GM12872 (cell line): Measurements from ENCODE around the gene PADI4.

Experiments used
- TF ChIP-seq, protein P1 (sequence below): IDR thresholded peaks from 3 replicates; pipeline ENCODE4 v1.5.1; 2011; ENCODE audit warnings: low read depth, mild to moderate bottlenecking, low read length, moderate library complexity; ENCODE audit not compliant: insufficient read depth

Gene PADI4

DNA sequence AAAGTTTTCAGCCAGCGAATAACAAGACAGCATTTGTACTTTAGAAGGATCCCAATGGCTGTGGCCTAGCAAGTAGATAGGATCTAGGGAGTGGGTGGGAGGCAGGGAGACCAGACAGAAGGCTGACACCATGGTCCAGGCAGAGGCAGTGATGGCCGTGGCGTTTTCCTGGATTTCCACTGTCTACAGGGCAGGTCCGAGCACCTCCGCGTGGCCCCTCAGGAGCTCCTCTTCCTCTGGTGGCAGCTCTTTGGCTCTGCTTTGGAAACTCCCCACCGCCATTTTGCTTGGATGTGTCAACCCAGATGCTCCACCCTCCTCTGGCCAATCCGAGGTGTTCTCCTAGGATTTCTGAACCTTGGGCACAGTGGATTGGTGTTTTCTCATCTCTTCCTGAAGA lies 25.1 kb downstream of the PADI4 start:
- TF ChIP-seq, protein P1, sequence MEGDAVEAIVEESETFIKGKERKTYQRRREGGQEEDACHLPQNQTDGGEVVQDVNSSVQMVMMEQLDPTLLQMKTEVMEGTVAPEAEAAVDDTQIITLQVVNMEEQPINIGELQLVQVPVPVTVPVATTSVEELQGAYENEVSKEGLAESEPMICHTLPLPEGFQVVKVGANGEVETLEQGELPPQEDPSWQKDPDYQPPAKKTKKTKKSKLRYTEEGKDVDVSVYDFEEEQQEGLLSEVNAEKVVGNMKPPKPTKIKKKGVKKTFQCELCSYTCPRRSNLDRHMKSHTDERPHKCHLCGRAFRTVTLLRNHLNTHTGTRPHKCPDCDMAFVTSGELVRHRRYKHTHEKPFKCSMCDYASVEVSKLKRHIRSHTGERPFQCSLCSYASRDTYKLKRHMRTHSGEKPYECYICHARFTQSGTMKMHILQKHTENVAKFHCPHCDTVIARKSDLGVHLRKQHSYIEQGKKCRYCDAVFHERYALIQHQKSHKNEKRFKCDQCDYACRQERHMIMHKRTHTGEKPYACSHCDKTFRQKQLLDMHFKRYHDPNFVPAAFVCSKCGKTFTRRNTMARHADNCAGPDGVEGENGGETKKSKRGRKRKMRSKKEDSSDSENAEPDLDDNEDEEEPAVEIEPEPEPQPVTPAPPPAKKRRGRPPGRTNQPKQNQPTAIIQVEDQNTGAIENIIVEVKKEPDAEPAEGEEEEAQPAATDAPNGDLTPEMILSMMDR: no peak

DNA sequence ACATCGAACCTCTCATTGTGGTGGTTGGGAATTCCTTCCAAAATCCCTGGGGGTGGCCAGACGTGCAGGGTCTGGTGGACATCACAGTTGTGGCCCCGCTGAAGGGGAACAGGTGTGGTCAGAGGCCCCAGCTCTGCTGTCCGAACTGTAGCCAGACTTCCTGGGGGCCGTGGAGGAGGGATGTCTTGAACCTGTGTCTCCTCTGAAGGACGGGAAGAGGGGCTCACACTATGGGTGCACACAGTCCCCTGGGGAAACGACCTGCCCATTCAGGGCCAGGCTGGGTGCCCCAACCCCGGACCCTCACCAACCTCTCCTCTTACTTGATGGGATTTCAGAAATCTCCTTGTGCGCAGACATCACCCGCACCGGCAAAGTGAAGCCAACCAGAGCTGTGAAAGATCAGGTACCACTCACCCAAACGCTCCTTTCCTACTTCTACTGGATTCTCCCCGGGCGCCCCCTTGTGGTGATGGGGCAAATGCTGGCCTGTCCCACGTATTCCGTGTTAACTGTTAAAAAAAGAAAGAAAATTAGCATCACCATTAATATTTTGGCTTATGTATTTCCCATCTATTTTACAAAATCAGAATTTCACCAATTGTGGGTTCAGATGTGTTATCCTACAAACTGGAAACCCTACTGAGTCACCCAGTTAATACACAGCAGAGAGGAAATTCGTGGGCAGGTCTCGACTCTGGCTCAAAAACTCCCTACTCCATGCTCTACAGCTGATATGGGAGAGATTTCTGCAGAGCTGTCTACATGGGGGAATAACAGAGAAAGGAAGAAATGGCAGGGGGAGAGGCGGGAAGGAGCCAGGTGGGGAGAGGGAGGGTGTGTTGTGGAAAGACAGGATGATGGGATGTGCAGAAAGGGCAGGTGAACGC lies 28.1 kb downstream of the PADI4 start:
- TF ChIP-seq, protein P1: peak; percentile 84

DNA sequence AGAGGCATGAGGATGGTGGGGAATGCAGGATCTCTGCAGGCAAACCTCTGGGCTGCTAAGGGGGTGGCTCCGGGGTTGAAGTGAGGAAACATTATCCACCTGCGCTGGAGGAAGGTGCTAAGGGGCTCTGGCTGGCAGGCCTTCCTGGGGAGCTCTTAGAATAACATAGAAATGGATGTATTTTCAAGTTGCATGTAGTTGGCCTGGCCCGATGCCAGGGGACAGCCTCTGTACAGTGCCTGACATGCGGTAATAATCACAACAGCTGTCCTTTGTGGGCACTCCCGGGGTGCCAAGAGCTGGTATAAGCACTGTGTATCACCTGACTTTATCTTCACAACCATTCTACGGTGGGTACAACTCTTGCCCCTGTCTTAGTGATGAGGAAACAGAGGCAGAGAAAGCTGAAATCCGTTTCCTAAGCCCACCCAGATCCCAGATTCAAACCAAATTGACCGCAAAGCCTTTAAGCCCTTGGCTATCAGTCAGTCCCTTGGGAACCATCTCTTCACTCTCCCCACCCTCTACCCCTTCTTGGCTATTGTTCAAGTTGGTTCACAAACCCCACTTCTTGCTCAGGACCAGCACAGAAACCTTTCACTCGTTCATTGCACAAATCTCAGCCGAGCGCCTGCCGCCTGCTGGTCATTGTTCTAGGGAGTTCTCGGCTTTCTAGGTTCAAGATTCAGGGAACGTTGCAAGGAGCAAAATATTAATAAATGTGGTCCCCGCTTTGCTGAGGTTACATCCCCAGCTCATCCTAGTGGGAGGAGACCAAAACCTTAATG lies 30.9 kb downstream of the PADI4 start:
- TF ChIP-seq, protein P1: no peak

DNA sequence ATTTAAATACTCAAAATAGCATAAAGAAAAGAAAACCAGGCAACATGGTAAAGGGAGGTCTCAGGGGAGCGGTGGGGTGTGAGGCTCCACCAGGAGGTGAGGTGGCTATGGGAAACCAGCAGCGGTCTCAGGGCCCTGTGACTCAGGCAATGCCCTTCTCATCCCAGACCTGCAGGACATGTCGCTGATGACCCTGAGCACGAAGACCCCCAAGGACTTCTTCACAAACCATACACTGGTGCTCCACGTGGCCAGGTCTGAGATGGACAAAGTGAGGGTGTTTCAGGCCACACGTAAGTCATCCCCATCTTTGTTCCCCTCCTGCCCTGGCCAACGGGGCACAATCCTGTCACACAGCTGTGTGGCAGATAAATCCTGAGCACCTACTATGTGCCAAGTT lies 31.5 kb downstream of the PADI4 start:
- TF ChIP-seq, protein P1: no peak

DNA sequence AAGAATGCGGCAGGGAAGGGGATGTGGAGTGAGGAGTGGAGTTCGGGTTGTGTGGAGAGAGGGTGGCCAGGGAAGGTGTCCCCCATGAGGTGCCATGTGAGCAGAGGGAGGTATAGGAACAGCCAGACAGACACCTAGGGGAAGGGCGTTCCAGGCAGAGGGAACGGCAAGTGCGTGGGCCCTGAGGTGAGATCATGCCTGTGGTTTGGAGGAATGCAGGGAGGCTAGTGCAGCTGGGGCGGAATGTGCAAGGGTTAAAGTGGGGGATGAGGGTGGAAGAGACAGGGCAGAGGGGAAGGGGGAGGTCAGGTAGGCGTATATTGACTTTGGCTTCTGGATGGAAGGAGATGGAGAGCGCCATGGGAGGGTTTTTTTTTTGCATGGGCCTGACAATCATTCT lies 32.4 kb downstream of the PADI4 start:
- TF ChIP-seq, protein P1: no peak

DNA sequence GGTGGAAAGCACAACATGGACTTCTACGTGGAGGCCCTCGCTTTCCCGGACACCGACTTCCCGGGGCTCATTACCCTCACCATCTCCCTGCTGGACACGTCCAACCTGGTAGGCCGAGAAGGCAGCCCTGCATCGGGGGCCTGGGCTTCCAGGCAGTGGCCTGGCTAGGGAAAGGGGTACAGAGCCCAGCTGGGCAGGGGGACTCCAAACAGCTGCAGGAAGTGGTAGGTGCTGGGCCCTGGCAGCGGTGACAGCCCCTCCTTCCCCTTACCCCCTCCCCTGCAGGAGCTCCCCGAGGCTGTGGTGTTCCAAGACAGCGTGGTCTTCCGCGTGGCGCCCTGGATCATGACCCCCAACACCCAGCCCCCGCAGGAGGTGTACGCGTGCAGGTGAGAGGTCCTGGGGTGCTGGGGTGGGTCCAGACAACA lies 34.0 kb downstream of the PADI4 start:
- TF ChIP-seq, protein P1: no peak

DNA sequence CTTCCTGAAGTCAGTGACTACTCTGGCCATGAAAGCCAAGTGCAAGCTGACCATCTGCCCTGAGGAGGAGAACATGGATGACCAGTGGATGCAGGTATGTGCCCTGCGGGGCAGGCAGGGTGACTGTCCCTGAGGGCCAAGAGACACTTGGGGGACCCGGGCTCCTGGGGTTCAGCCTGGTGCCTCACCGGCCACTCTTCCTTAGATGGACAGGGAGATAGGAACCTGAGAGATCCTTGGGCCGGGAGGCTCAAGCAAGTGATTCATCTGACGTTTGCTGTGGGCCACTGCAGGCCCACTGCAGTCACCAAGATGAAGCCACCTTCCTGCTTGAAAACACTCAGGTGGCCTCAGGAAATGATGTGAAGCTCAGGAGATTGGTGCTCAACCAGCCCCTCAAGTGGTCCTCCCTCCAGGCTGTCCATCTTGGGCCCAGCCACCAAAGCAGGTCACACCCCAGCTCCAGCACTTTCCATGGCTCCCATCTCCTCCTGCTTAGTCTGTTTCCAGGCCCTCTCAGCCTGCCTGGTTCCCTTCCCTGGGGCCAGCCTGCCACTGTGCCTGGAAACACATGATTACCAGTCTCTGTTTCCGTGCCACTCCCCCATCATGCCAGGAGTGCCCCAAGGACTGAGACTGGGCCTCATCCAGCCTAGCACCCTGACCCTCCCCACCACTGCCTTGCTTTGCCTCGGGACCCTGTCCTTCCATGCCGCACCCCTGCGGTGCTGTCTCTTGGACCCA lies 38.2 kb downstream of the PADI4 start:
- TF ChIP-seq, protein P1: no peak
